ENCODE data around the gene DNAJC1.
"Not testable (repeated sequence)": the region's sequence is repeated elsewhere in the genome, so short reads cannot be mapped to it uniquely, and the experiment has no call there.

Gene DNAJC1, protein sequence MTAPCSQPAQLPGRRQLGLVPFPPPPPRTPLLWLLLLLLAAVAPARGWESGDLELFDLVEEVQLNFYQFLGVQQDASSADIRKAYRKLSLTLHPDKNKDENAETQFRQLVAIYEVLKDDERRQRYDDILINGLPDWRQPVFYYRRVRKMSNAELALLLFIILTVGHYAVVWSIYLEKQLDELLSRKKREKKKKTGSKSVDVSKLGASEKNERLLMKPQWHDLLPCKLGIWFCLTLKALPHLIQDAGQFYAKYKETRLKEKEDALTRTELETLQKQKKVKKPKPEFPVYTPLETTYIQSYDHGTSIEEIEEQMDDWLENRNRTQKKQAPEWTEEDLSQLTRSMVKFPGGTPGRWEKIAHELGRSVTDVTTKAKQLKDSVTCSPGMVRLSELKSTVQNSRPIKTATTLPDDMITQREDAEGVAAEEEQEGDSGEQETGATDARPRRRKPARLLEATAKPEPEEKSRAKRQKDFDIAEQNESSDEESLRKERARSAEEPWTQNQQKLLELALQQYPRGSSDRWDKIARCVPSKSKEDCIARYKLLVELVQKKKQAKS

DNA sequence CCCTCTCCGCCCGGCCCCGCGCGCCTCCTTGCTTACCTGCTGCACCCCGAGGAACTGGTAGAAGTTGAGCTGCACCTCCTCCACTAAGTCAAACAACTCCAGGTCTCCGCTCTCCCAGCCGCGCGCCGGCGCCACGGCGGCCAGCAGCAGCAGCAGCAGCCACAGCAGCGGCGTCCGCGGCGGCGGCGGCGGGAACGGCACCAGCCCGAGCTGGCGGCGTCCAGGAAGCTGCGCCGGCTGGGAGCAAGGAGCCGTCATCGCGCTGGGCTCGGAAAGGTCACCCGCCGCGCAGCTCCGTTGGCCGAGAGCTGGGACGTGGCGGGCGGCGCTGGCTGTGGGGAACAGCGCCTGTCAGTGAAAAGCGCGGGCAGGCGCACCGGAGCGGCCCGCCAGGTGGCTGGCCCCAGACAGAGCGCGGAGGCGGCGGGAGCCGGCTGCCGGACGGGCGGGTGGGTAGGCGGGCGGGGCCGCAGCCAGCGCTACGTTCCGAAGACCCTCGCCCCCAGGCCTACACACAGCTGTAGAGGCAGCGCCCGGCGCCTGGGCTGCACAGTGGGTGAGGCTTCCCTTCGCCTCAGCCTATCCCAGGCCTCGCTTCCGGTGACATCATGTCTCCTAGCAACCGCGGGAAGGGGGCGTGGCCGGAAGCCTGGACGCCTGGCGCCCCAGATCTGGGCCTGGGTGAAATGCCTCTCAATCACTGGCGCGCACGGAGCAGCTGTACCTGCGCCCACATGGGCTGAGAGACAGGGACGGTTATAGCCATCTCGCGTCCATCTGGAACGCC is at the start of gene DNAJC1:
DNAJC1 (minus strand) TSS at position 554 of the 787 bp plus-strand sequence; CDS start at position 258, 296 bp downstream.
- DNase-seq = peak; percentile 92

DNA sequence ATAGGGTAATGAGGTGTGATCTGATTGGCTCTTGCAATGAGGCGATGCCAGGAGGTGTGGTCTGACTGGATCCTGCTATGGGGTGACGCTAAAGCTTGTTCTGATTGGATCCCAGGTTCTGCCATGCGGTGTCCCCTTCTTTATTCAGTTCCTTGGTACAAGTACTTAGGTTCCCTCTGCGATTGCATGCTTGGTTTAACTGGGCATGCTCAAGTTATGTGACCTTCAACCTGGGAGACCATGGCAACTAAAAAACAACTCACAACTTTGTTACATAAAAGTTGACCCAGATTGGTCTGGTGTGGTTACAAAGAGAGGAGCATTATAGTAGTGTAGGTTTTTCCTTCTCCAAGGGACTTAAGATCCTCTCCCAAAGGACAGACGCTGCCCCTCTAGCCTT is 49.5 kb upstream of the DNAJC1 start:
- no peak for DNase-seq

DNA sequence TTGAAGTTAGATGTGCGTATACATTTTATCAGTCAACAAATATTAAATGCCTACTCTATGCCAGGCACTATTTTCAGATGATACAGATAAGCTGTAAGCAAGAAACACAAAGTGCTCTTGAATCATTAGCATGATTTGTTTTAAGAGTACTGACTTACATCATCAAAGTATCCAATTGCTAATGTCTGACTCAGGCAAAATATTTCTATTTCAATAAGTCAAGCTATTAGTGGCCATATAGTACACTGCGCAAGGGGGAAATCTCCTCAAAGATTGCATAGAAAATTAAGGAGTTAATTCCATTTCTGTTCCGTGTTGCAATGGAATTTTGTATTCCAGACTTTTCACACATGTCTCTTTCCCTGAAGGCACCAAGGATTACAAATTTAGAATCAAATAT is 46.1 kb upstream of the DNAJC1 start:
- DNase-seq = no peak

DNA sequence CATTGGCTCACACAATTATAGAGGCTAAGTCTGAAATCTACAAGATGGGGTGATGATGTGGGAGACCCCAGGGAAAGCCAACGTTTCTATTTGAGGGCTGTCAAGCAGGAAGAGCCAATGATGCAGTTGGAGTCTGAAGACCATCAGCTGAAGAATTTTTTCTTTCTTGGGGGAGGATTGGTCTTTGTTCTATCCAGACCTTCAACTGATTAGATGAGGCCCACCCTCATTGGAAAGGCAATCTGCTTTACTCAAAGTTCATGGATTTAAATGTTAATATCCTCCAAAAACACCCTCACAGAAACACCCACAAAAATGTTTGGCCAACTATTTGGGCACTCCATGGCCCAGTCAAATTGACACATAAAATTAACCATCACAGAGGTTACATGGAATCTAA is 44.3 kb upstream of the DNAJC1 start:
- no peak for DNase-seq

DNA sequence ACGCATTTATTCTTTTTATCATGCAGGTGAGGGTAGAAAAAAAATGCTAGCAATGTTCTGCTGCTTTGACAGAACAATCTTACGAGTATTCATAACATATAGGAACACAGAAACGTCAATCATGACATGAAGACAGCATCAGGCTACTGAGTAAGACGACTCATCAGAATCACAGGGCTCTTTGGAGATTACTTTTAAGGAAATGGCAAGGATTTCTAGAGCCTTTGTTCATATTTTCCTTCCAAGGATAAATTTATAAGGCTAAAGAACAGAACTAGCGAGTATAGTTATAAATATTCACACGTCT is 39.8 kb upstream of the DNAJC1 start:
- DNase-seq = no peak

DNA sequence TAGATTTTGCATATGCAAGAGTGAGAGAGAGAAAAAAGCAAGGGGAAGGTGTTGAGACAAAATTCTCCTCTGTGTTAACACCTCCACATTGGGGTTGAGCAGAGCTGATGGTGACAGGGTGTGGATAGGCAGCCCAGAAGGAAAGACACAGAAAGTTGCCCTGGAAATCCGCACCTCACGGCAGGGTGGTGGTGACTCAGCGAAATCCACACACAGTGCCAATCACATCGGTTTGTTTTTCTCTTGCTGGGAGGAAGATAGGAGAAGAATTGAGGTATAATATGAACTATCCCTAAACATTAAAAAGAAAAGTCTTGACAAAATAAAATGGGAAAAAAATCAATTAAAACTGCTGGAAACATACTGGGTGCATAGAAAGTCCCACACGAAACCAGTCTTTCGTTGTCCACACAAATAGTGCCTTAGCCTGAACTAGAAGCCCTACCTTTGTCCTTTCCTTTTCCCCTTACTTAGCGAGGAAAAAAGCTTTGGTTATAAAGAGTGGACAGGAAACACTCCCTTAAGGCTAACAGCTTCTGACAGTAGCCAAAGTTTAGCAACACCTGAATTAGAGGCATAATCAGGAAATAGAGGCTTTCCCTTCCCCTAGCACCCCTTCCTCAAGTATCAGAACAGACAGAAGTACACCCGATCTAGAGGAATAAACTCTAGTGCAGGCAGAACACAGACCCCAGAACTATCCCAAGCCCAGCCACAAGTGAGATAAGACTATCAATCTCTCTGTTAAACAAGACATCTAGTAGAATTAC is 39.2 kb upstream of the DNAJC1 start:
- DNase-seq = no peak

DNA sequence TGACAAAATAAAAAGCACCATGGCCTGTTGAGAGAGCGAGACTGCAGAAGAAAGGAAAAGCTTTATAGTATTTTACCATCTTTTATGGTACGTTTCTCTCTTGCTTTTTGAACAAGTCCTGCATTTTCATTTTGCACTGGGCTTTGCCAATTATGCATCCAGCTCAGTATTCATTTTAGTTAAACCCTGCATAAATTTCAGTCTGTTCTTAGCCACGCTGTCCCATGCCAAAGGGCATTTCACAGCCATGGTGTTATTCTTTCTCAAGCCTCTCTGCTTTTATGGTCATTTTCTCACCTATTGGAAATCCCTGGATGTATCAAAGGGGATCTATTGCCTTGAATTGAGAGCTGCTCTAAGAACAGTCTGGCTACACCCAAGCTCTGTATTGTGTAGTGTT is 30.8 kb upstream of the DNAJC1 start:
- DNase-seq = no peak

DNA sequence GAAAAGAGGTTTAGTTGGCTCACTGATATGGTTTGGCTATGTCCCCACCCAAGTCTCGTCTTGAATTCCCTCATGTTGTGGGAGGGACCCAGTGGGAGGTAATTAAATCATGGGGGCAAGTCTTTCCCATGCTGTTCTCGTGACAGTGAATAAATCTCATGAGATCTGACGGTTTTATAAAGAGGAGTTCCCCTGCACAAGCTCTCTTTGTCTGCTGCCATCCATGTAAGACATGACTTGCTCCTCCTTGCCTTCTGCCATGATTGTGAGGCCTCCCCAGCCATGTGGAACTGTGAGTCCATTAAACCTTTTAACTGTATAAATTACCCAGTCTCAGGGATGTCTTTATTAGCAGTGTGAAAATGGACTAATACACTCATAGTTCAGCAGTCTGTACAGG is 28.7 kb upstream of the DNAJC1 start:
- not testable (repeated sequence) for DNase-seq

DNA sequence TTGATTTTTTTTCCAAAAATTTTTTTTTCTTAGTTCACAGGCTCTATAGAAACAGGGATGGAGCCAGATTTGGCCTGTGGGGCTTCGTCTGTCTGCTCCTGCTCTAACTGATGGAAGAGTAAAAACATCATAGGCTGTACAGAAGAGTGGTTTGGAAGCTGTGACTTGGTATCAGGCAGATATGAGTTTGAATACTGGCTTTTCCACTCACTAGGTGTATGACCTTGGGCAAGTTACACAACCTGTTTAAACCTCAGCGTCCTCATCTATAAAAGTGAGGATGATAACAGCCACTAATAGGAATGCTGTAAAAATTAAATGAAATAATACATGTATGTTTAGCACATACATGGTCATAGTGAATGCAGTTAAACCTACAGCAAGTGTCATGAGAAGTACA is 26.9 kb upstream of the DNAJC1 start:
- no peak for DNase-seq

DNA sequence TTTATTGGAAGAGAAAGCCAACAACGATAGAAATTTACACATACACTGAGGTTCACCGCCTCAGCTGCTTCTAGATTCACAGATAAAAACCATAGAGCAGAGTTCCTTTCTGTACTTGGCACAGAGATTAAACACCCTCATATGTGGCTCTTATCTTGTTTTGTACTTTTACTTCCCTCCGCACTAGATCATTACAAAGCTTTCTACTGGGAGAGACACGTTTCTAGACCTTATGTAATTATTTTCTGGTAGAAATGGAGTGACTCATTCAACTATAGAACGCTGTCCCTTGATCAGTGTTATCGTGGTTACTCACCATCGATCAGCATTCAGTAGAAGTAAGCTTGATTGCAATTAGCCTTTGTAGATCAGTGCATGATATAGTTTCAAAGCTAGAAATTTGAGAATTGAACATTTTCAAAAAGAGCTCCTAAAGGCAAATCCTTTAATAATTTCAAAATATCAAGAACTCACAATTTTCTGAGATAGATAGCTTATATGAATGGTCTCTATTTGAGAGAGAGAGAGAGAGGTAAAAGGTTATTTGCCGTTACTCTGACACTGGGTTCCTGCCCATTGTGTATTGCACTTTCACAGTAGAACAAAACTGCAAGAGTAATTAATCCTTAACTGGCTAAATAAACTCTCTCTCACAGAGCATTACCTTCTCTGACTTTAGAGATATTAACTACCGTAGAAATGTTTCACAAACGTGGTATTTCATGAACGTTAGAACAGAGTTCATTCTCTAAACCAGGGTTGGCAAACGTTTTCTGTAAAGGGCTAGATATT is 26.1 kb upstream of the DNAJC1 start:
- DNase-seq = no peak

DNA sequence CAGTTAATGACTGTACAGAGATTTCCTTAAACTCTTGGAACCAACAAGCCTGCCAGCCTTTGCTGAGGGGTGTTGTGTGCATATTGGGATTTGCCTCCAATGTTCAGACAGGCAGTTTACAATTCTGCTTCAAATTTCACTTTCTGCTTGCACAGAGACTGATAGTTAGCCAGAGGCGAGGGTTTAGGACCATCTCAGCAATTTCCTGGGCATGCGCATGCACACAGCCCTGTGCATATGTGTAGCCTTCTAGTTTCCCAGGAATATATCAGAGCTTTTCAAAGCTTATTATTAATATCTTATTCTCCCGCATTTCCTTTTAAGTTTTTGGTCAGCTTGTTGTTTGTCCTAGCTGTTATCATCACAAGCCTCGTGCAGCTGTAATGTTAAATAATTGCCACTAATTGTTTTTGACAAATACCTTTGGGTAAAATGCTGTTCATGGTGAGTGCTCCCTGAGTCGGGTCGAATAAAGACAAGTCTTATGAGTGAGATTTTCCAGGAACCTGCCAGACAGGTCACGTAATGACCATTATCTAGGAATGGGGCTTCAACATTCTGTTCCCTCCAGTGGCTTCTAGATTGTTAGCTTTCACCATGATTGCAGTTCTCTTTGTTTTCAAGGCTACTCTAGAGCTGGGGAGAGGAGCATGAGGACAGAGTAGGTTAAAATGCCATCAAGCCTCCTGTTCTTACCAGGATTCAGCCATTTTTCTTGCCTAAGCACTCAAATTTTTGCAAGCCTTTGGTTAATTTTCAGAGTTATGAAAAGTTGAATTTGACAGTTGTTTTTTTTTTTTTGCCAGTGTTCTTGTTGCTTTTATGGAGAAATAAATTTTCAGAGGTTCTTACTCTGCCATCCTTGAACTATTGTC is 24.1 kb upstream of the DNAJC1 start:
- no peak for DNase-seq

DNA sequence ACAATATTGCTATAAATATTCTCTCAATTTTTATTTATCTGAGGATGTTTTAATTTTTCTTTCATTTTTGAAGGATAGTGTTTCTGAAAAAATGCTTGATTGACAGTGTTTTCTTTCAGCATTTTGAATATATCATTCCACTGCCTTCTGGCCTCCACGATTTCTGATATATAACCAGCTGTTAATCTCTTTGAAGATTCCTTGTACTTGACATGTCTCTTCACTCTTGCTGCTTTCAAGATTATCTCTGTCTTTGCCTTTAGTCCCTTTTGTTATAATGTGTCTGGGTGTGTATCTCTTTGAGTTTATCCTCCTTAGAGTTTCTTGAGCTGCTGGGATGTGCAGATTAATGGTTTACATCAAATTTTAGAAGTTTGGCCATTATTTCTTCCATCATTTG is 22.8 kb upstream of the DNAJC1 start:
- no peak for DNase-seq

DNA sequence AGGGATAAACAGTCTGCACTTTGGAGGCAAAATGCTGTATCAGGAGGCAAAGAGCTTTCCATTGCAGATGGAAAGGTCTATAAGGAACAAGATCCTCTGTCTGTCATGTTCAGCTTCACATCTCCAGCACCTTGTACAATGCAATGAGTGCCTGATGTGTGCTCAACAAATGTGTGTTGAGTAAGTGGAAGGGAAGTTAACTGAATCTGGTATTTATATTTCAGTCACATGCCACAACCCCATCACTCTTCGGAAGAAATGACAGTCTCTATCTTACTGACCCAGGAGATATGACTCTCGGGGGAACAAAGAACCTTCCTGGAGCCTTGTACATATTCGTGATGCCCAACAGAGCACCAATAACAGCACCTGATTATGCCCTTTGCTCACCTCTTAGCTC is 20.0 kb upstream of the DNAJC1 start:
- no peak for DNase-seq

DNA sequence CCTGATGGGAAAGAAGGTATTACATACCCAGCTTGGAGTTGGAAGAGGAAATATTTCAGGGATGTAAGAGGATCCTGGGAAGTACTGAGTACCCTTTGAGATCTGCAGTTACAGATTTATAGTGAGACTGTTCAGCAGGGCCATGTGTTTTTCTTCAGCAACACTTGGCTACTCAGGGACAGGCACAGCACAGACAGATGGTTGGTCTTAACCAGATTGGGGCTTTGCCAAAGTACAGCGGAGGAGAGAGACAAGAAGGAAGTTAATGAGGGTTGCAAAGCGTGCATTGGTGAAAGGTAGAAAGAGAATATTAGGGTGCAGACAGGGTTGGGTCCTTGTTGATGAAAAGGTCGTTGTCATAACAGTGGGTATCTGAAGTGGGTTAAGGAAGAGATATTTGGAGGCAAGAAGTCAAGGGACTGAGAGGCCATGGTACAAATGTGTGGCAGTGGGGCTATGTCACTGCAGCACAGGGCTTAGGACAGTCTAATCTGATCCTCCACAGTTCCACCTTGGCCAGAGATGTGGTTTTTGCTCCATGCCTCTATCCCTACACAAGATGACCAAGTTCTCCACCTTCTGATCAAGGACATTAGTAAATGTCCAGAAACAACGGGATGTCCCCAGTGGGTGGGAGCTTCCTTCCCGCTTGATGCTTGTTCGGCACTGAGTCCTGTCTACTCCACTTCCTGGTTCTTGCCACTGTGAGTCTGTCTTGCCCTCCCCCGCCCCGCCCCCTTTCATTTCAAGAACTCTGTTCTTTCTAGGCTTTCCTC is 18.9 kb upstream of the DNAJC1 start:
- no peak for DNase-seq

DNA sequence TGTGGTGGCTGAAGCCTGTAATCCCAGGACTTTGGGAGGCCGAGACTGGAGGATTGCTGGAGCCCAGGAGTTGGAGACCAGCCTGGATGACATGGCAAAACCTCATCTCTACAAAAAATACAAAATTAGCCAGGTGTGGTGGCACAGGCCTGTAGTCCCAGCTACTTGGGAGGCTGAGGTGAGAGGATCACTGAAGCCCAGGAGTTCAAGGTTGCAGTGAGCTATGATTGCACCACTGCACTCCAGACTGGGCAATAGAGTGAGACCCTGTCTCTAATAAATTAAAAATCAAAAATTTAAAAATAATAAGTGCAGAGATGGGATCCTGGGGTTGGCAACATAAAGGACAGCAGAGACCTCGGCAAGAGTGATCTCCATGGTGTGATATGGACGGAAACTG is 17.6 kb upstream of the DNAJC1 start:
- not testable (repeated sequence) for DNase-seq

DNA sequence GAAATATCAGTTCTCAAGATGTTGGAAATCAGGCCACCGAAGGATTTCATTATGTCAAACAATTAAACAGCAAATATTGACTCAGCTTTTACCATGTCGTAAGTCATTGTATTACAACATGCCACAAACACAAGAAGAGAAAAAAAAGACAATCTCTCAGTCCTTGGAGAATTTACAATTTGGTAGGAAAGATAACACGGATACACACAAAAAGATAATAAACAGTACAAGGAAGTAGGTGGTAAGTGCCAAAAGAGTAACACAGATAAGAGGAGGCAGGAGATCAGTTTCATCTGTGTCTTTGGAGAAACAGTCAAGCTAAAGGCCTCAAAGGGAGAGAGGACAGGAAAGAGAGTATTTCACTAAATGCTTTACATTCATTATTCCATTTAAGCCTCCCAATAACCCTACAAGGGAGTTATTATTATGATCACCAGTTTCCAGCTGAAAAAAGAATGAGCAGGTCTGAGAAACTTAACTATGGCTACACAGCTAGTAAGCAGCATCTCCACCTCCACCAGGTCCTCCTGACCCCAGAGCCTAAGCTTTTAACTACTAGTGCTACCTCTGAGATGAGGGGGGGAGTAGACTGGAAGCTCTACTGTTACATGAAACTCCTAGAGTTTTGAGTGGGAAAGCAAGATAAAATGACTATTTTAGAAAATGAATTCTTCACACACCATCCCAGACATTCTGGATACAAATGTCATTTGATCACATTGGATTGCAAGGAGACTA is 13.9 kb upstream of the DNAJC1 start:
- DNase-seq = no peak

DNA sequence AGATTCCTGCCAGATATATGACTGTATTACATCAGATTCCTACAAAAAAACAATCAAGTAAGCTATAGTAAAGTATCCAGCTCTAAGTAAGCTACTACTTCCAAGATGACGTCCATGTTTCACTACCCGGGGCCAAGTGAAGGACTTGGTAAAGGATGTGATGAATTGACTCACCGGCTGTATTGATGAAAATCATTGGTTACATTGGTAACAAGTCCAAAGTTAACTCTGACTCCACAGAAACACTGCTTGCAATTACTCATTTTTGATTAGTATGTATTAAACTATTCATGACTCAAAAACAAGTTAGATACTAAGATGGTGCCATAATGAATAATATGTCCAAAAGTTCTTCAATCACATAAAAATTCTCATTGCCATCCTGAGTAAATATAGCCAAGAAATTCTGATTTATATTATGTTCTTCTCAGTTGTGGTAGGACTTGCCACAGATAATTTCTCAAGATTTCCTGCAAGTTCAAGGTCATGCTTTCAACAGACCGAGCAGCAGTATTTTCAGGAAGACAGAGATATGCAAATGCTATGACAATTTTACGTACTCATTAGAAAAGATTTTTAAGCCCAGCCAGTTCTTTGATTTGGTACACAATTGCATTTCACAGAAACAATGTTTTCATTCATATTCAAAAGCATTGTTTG is 12.6 kb upstream of the DNAJC1 start:
- DNase-seq = no peak

DNA sequence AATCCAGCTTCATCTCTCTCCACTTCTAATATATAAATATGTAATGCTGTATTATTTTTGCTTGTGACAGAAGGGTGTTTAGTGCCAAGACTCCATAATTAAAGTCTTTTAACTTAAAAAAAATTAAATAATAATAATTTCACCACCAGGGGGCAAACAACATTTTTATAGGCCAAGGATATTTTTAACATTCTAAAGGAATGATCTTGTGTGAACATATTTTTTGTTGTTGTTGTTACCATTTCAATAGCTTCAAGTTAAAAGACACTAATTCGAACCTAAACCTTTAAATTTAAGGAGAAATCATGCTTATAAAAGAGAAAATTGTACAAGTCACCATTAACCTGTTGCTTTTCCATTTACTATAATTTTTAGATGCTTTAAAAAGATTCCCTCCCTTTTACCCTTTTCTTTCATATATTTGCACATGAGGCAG is 7.5 kb upstream of the DNAJC1 start:
- DNase-seq = no peak

DNA sequence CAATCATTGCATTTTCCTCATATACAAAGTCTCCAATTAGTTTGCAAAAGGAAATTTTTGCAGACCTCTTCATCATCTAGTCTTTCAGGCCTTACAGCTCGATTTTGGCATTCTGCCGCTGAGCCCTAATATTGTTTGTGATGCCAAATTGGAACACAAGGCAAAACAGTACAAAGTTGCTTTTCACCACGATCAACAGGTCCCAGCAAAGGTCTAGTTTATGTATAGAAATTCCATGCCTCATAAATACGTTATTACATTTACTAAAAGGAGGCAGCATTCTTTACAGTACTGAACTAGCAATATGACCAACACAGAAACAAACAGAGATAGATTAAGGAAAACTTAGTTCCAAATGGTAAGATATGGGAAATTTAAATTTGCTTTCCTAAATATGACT is 7.0 kb upstream of the DNAJC1 start:
- DNase-seq = no peak
